Natural killer cell treated with Interleukin-12 subunit alpha and Interleukin-12 subunit beta and Interleukin-15 and Interleukin-18, amount 100 ng/mL, for 72 hours (primary cell): ENCODE data around the gene MRPS27. TPM values are rescaled to one million over a fixed set of nuclear protein-coding genes. Genes with fewer than 3 reads are reported as not detected.
"Not testable (repeated sequence)": the region's sequence is repeated elsewhere in the genome, so short reads cannot be mapped to it uniquely, and the experiment has no call there.

Source experiments
- ATAC-seq, 2 donors: fragments of 150-1000 bp; cut with Tn5 transposase in 1 of 2; sonication (Bioruptor Pico), chemical (Tn5 transposase) in 1 of 2; 2 replicates each; pipeline ENCODE4 v1.10.0; 2021
- DNase-seq: peaks from one replicate; pipeline ENCODE4 v3.0.0; 2022; ENCODE audit warnings: low spot score
- H3K27ac Mint-ChIP-seq, 2 donors: 1 replicate in 1 of 2; 2 replicates in 1 of 2; pipeline ENCODE4 v1.8.0; 2022; ENCODE audit warnings: mixed read lengths in 2 of 2, mild to moderate bottlenecking in 1 of 2, moderate library complexity in 1 of 2
- H3K27me3 Mint-ChIP-seq, 2 donors: 1 replicate in 1 of 2; 2 replicates in 1 of 2; pipeline ENCODE4 v1.8.0; 2022; ENCODE audit warnings: mixed read lengths in 2 of 2
- H3K36me3 Mint-ChIP-seq: one replicate; pipeline ENCODE4 v1.8.0; 2022; ENCODE audit warnings: mixed read lengths
- H3K4me1 Mint-ChIP-seq, 2 donors: 1 replicate in 1 of 2; 2 replicates in 1 of 2; pipeline ENCODE4 v1.8.0; 2022; ENCODE audit warnings: low read depth in 2 of 2, mixed read lengths in 2 of 2, mild to moderate bottlenecking in 1 of 2
- H3K4me3 Mint-ChIP-seq: one replicate; pipeline ENCODE4 v1.8.0; 2022; ENCODE audit warnings: mixed read lengths
- H3K9me3 Mint-ChIP-seq: 2 replicates; pipeline ENCODE4 v1.8.0; 2022; ENCODE audit warnings: mixed read lengths
- total RNA-seq, 2 donors: library from RNA; stranded (reverse); gene quantifications; one replicate each; pipeline ENCODE4 v1.2.3, GENCODE V29; 2022

The MRPS27 gene
- total RNA-seq, 2 donors from 2014 or later: 43.1 to 61.0 TPM

DNA sequence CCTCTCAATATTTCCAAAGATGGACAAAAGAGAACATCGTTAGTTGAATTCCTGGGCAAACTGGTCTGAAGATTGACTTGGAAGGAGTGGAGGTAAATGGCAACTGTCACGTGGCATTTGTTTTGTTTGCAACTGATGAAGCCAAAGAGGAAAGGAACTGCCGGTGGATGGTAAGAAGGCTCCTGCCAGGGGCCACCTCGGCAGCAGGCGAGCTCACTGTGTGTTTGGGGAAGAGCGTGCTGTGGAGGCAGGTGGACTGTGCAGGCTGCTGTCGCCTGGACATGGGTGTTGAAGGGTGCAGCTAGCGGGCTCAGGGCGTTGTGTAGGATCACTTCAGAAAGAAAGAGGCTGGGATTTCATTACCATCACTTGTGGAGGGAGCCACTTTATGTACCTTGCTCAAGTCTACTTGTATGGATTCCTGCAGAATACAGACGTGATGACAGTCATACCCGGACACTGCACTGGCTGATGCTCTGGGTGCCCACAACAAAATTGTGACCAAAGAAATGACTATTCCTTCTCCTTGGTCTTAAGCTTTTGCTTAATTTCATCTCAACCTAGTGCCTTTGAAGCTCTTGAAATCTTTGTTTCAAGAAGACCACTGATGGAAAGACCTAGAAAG lies 140.1 kb downstream of the MRPS27 start:
- Mint-ChIP-seq H3K27me3 (peaks cover 41 to 67% of the 10 kb centered on the region in 2 donors), H3K9me3 (no peaks in the 10 kb centered on the region), H3K36me3 (no peaks in the 10 kb centered on the region)

DNA sequence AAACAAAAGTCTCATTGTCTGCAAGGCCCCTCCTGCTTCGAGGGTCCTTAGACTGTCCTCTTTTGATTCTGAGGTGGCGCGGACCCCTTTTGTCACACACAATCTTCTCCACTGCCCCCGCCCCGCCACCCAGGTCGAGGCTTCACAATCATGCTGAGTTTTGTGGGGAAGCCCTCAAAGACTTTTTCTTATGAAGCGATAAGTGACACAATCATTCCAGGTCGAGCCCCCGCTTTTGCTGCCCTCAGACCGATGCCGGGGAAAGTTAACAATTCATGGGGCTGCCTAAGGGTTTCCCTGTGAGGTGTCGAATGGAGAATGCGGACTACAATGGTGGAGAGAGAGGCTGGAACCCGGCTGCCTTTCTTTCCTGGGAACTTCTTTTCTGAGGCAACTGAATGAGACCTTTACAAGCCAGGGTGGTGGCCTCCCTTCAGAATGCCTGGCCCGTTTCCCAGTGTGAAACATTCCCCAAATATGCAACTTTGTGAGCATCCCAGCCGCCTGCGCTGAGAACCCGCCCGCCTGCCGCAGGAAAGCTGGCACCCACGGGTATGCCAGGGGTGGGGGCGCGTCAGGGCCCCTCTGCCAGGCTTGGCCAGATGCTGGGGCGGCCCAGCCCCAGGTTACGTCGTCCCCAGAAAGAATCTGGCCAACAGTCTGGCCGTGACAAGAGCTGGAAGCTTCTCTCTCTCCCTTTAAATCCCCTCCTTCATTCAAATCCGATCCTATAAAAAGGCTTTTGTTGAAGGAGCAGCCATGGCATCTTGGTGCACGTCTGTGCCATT lies 140.8 kb downstream of the MRPS27 start:
- peaks cover 41 to 61% of the 10 kb centered on the region in 2 donors for H3K27me3 Mint-ChIP-seq
- H3K4me3 Mint-ChIP-seq: no peak overlapping the region
- no peaks in the 10 kb centered on the region for H3K36me3 Mint-ChIP-seq
- ATAC-seq (no peak), DNase-seq (no peak)
- no peaks in the 10 kb centered on the region for H3K9me3 Mint-ChIP-seq
- peaks cover 0 to 4% of the 10 kb centered on the region in 2 donors for H3K4me1 Mint-ChIP-seq
- H3K27ac Mint-ChIP-seq: no peak overlapping the region

More for the DNA sequence above, 140.1 kb downstream of the MRPS27 start:
- no peak overlapping the region for H3K27ac Mint-ChIP-seq
- H3K4me3 Mint-ChIP-seq: no peak overlapping the region
- ATAC-seq: no peak
- no peak for DNase-seq
- peaks cover 0 to 4% of the 10 kb centered on the region in 2 donors for H3K4me1 Mint-ChIP-seq

DNA sequence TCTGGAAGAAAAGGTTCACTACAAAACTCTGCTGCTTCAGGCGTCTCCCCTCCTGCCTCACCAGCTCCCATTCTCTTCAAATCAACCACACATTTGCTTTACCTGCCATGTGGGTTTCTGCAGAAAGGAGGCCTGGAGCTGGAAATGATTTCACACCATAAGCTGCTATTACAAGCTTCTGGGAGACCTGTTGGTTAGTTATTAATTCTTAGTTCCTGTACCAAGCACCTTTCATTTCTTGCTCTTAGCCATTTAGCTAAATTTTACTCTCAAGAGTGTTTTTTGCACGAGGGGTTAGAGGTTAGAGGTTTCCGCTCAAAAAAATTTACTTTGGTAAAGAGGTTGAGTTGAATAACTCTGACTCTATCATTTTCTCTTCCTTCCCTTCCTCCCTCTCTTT lies 142.5 kb downstream of the MRPS27 start:
- DNase-seq (no peak), ATAC-seq (no peak)
- H3K27ac Mint-ChIP-seq: no peak overlapping the region
- peaks cover 38 to 55% of the 10 kb centered on the region in 2 donors for H3K27me3 Mint-ChIP-seq
- peaks cover 0 to 4% of the 10 kb centered on the region in 2 donors for H3K4me1 Mint-ChIP-seq
- no peaks in the 10 kb centered on the region for H3K9me3 Mint-ChIP-seq
- H3K36me3 Mint-ChIP-seq: no peaks in the 10 kb centered on the region
- no peak overlapping the region for H3K4me3 Mint-ChIP-seq

DNA sequence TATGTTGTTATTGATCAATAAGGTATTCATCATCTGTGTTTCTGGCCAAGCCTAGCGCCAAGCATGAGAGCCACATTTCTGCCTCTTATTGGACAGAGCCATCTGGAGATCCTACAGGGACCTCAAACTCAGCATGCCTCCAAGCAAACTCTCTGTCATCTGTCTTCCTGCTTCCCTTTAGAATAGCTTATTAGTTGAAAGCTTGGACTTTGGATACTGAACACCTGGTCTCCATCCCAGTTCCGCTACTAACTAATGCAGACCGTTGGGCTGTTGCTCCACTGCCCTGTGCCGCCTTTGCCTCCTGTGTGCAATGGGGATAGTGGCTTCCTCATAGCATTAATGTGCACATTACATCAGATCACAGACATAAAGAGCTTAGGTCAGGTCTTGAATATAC lies 147.3 kb downstream of the MRPS27 start:
- Mint-ChIP-seq H3K4me1 (peaks cover 0 to 4% of the 10 kb centered on the region in 2 donors), H3K27ac (no peak overlapping the region), H3K27me3 (peaks cover 19 to 54% of the 10 kb centered on the region in 2 donors), H3K4me3 (no peak overlapping the region), H3K9me3 (no peaks in the 10 kb centered on the region), H3K36me3 (no peaks in the 10 kb centered on the region)
- DNase-seq (no peak), ATAC-seq (no peak)

DNA sequence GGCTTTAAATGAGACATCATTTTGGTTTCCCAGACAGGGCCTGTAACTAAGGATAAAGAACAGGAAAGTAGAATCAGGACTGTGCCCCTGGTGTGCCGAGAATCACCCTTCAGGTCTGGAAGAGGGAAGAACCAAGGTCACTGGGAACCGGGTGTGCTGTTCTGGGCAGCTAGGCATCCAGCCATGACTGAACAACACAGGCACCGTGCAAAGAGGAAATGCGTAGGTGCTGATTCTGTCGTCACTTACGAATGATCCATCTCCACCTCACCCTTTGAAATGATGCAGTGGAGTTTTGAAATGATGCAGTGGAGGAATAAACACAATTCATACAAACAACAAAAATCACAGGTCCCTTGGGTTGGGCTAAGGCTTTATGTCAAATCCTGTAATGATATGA lies 148.4 kb downstream of the MRPS27 start:
- H3K4me1 Mint-ChIP-seq: peaks cover 0 to 4% of the 10 kb centered on the region in 2 donors
- no peak for ATAC-seq
- no peak for DNase-seq
- no peak overlapping the region for H3K4me3 Mint-ChIP-seq
- H3K27ac Mint-ChIP-seq: no peak overlapping the region
- peaks cover 23 to 62% of the 10 kb centered on the region in 2 donors for H3K27me3 Mint-ChIP-seq
- no peaks in the 10 kb centered on the region for H3K36me3 Mint-ChIP-seq
- H3K9me3 Mint-ChIP-seq: no peaks in the 10 kb centered on the region

DNA sequence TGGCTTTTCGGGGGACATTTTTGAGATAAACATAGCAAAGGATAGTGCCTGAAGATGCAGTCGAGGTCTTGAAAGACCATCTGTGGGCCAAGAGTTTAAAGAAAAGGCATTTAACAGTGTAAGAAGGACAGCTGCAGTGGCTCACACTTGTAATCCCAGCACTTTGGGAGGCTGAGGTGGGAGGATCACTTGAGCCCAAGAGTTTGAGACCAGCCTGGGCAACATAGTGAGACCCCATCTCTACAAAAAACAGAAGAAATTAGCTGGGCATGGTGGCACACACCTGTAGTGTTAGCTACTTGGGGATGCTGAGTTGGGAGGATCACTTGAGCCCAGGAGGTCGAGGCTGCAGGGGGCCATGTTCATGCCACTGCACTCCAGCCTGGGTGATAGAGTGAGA lies 148.9 kb downstream of the MRPS27 start:
- H3K27ac Mint-ChIP-seq, H3K9me3 Mint-ChIP-seq, DNase-seq, H3K4me3 Mint-ChIP-seq, H3K36me3 Mint-ChIP-seq, ATAC-seq, H3K4me1 Mint-ChIP-seq: not testable (repeated sequence)
- peaks cover 26 to 61% of the 10 kb centered on the region in 2 donors for H3K27me3 Mint-ChIP-seq

DNA sequence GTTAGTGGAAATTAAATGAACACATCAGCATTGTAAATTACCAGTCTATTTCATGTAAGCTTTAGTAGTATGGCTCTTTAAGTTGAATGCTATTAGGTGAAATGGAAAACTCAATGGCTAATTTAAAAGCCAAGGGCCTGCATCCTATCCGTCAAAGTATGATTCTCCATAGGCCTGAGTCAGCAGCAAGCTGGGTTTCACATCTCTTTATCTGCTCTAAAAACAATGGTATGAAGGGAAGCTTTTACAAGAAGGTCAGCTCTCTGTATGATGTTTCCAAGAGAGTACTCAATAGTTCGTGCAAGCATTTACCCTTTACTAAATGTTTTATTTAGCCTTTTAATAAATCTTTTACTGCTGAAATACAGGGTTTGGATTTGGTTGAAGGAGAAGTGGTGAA lies 149.9 kb downstream of the MRPS27 start:
- DNase-seq: no peak
- H3K9me3 Mint-ChIP-seq: no peaks in the 10 kb centered on the region
- peaks cover 23 to 54% of the 10 kb centered on the region in 2 donors for H3K27me3 Mint-ChIP-seq

More for the DNA sequence above, 149.9 kb downstream of the MRPS27 start:
- Mint-ChIP-seq H3K36me3 (no peaks in the 10 kb centered on the region), H3K4me3 (no peak overlapping the region), H3K4me1 (no peaks in the 10 kb centered on the region), H3K27ac (no peak overlapping the region)
- no peak for ATAC-seq

Other genes with a start within 250 kb of the MRPS27 start
- under 1 TPM; 0.06 to 0.14 TPM for gene MAP1B, start 212.8 kb downstream of the MRPS27 start, total RNA-seq
- 10 to 100 TPM in 1 of 2 donors, 1 to 10 TPM in 1; 8.0 to 11.3 TPM for gene PTCD2, start 133 bp upstream of the MRPS27 start, total RNA-seq
- gene ZNF366, start 187.2 kb upstream of the MRPS27 start, total RNA-seq: not detected